Stimulated activated CD8-positive, alpha-beta memory T cell treated with anti-CD3 and anti-CD28 coated beads, Interleukin-7, amount 100 ng/mL, for 4 hours (primary cell): ENCODE results near the gene CPNE4.

Source experiments
- DNase-seq, 2 donors: peaks; one replicate each; pipeline ENCODE4 v3.0.0-alpha.2; 2020; ENCODE audit warnings: low read depth in 2 of 2

The CPNE4 gene

DNA sequence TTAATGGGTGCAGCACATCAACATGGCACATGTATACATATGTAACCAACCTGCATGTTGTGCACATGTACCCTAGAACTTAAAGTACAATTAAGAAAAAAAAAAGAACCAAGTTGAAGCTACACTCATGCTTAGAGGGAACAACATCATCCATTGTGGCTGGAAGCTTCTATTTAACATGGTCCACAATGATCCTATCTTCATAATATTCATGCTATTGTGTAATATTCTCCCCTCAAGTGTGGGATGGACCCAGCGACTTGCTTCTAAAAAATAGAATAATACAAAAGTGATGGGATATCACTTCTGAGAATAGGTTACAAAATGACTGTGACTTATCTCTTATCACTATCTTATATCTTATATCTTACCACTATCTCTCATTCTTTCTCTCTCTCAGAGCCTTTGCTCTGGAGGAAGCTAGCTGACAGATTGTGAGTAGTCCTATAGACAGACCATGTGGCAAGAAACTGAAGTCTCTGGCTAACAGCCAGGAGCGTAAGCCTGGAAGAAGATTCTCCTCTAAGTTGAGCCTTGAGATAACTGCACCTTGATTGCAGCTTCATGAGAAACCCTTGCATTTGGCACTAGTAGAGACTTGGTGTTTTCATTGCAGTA, 333.6 kb downstream of the CPNE4 start:
- DNase-seq = no peak

DNA sequence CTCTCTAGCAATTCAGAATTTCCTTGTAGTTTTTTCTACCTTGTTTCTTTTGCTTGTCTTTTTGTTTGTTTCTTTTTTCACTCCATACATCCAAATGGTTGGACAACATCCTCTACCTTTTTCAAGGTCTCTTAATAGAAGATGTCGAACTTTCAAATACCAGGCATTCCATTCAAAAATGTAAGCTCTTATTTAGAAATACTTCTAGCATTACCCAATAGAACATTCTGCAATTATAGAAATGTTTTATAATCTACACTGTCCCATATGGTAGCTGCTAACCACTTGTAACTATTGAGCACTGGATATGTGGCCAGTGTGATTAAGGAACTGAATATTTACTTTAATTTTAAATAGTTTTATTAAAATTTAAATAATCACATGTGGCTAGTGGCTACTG, 335.8 kb downstream of the CPNE4 start:
- DNase-seq = no peak

DNA sequence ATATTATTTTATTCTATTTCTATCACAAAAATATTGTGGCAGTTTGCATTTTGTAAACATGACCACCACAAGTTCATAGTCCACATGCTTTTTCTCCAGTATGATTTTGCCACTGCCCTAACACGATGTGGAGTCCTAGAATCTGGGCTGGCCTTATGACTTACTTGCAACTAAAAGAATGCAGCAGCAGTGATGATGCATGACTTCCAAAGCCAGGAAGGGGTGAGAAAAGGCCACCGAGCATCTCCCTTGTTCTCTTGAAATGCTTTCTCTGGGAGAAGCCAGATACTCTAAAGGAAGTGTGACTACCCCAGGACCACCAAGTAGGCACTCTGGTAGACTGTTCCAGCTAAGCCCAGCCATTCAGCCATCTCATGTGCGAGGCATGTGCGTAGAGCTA, 340.4 kb downstream of the CPNE4 start:
- DNase-seq = no peak

DNA sequence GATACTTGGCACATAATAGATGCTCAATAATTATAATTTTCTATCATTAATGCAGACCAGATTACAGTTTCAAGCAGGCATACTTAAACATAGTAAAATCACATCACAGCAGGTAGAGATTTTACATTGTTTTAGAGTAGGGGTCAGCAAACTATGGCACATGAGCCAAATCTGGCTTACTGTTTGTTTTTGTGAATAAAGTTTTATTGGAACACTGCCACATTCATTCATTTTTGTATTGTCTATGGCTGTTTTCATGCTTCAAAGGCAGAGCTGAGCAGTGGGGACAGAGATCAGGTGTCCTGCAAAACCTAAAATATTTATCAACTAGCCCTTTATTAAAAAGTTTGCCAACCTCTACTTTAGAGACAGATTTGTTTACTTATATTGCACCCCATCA, 342.5 kb downstream of the CPNE4 start:
- DNase-seq = no peak

DNA sequence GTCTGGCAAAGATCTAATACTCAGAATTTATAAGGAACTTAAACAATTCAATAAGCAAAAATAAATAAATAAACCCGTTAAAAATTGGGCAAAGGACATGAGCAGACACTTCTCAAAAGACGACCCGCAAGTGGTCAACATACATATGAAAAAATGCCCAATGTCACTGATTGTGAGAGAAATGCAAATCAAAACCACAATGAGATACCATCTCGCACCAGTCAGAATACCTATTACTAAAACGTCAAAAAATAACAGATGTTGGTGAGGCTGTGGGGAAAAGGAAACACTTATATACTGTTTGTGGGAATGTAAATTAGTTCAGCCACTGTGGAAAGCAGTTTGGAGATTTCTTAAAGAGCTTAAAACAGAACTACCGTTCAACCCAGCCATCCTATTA, 344.0 kb downstream of the CPNE4 start:
- DNase-seq = no peak

DNA sequence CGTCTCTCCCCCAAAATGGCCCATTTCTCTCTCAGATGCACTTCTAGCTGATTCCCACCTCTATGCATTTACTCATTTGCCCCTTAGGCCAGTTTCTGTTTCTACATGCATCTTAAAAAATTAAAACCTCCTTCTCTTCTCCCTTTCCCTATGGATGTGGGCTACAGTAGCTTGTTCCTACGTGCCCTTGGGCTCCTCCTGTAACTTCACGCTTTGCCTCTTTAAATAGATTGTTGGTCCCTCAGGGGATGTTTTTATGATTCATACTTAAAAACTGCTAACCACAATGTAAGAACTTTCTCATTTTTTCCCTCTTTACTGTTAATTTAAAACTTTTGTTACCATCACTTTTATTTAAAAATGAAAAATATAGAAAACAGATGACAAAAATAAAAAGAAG, 346.4 kb downstream of the CPNE4 start:
- DNase-seq = no peak

DNA sequence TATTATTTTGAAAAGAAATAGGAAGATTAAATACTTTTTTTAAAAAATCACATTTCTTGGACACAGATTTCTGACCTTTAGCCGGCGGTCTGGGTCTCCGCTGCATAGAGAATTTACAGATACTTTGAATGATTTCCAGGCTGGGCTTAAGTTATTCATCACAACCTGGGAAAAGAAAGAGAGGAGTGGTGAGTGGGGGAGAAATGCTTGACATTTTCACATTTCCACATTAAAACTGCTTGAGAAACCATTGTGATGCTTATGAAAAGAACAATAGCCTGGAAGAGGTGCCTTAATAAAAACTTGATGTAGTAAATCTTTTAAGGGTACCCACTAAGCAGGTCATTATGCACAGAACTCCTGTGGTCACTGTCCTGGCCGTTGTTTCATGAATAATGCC, 365.2 kb downstream of the CPNE4 start:
- DNase-seq = no peak

DNA sequence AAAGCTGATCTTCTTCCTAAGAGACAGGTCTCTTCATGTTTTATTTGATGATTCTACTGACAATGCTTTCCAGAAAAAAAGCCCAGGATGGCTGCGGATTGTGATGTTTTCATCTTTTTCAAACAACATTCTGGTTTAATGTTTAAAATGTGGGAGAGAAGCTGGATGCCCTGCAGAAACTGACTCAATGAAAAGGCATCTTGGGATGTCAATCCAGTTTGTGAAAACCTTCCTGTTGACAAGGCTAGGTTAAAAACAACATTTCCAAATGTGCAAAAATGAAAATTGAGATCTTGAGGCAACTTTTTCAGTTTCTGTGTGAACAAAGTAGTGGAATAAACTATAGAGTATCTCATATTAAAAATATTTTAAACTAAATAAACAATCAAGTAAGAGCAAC, 376.0 kb downstream of the CPNE4 start:
- no peak for DNase-seq

DNA sequence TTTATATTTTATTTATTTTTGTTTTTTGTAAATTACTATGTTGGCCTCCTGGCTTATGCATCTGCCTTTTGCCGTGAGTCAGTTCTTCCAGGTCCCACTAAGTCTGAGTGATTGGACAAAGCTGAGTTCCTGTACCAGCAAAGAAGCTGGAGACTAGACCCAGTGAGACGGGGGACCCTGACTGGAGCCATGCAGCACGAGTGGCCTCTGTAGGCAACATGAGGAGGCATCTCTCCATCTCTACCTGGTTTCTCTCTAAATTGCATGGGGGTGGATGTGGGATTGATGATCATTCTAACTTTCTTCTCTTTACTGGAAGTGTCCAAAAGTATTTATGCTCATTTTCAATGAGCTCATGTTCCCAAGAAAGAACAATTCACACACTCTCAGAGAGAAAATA, 376.7 kb downstream of the CPNE4 start:
- DNase-seq = no peak

DNA sequence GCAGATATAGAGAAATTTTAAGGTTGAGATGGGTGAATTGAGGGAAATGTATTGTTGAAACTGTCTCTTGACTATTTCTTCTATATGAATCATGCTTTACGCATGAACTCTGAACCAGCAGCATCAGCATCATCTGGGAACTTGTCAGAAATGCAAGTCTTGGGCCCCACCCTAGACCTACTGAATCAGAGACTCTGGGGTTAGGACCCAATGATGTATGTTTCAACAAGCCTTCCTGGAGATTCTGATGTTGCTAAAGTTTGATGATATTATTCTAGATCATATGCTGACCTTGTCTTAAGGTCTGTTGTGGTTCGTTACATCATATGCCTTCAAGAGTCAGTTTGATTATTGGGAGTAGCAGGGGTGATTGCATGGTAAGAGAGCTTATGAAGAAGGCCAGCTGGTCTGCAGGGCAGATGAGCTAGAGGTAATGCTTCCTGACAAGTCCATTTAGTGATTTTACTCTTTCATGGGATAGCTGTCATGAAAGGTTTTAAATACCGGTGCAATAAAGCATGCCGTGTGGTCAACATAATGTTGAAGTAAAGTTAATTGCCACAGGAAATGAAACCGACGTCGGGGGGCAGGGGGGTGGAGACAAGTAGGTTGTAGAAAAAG, 379.6 kb downstream of the CPNE4 start:
- no peak for DNase-seq

DNA sequence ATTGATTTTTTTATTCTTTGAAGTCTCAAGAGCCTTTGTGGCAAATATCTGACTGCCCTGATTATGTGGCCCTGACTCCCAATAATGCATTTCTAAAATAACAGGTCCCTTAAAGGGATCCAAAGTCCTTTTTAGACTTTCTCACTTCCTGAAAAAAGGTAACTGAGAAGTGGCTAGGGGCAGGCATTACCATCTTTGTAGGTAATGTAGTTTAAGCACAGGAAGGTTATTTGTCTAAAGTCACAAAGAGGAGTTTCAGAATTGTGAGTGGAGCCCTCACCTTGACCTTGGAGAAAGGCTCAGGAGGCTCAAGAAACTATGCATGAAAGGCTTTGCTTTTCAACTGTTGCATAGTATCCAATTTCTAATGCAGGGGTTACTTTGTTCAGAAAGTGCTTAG, 389.2 kb downstream of the CPNE4 start:
- no peak for DNase-seq

DNA sequence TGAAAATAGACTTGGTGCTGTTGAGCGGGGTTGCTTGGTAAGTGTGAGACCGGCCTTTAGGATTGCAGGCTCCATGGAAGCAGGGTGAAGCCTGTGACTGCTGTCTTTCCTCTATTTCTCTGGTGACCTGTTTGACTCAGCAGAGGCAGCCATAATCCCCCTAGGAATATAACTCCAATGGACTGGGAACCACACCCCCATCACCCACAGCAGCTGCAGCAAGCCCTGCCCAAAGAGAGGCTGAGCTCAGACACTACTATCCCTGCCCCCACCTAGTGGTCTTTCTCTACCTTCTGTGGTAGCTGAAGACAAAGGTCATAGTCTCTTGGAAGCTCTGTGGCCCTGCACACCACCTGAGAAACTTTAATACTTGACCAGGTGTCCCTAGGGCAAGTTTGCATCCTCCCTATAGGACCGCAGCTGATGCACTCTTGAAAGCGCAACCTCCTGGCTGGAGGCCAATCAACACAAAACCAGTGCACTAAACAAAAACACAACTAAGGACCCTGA, 398.5 kb downstream of the CPNE4 start:
- no peak for DNase-seq

DNA sequence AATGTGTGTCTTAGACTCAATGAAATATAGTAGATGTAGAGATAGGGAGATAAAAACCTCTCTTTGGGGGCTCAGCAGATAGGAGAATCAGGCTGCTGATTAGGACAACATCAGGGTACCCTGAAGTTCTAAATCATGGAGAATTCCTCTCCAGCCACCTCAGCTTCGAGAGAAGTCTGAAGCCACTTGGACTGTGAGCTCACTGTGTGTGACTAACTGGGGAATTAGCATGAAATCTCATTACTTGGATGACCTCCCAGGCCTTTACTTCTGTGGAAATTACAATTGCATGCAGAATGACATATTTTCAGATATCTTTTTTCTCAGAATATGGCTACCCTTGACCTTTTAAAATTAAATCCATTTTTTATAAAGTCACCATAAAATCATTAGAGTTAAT, 404.0 kb downstream of the CPNE4 start:
- no peak for DNase-seq

DNA sequence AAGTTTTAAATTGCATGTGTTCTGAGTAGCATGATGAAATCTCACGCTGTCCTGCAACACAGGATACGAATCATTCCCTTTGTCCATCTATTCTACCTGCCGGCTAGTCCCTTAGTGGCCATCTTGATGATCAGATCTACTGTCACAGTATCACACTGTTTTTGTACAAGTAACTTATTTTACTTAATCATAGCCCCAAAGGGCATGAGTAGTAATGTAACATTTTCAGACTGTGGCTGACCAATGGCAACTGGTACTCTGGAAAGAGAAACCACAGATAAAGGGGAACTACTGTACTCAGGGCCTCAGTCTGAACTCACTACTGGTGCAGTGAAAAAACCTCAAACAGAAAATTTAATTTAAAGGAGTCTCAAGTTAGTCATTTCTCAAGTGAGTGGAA, 404.7 kb downstream of the CPNE4 start:
- DNase-seq = no peak

DNA sequence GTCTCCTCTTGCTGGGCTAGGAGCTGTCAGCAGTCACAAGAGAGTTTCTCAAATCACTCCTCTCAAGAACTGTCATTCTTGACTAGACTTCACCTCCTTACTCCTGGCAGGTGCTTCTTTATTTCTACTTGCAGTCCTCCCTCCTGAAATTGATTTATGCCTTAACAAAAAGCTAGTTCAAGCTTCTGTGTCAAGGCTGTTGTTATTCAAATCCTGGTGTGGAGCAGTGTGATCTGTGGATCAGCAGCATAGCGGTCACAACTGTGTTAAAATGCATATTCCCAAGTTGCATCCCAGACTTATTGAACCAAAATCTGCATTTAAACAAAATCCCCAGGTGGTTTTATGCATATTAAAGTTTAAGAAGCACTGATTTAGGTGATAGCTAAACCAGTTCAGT, 411.4 kb downstream of the CPNE4 start:
- no peak for DNase-seq

DNA sequence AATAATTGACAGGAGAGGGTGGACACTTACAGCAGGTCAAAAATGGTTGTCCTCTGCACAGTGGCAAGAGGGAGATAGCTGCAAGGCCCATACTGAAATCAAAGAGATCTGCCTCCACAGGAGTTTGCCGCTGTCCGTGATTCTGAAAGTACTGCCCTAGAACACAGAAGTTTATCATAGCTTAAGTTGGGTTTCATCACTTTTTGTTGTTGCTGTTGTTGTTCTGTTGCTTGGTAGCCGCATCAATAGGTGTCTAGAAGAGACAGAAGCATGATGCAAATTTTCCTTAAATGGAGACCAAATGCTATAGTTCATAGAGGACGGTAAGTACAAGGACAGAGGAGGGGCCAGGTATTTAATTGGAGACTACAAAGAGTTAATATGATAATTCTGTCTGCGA, 412.1 kb downstream of the CPNE4 start:
- no peak for DNase-seq

DNA sequence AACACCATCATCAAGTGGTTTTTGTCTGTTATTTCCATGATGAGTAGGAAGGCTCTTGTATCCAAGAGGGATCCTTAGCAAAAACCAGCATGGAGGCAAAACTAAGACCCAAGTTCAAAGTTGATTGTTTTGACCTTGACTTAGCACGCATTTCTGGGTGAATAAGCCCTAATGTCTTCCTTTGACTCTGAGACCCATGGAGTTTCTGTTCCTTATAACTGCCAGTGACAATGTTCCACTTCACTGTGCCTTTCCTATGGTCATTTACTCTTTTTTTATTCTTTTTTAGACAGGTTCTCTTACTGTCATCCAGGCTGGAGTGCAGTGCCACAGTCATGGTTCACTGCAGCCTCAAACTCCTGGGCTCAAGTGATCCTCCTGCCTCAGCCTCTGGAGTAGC, 413.8 kb downstream of the CPNE4 start:
- no peak for DNase-seq

DNA sequence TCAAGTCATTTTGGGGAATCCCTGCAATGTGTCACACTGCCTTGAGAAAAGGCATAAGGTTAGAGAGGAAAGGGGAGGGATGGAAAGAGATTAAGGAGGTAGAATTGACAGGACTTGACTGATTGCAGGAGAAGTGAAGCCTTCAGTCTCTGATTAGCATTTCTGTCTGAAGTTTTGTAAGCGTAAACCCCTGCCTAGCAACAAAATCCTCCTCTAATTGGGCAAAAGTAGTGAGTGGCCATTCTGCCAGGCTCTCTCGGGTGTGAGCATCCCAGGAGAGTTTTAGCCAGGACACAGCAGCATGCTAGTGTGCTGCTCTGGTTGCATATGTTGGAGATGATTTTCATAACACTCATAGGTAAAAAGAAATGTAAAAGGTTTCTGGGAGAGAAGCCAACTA, 415.0 kb downstream of the CPNE4 start:
- DNase-seq = no peak

DNA sequence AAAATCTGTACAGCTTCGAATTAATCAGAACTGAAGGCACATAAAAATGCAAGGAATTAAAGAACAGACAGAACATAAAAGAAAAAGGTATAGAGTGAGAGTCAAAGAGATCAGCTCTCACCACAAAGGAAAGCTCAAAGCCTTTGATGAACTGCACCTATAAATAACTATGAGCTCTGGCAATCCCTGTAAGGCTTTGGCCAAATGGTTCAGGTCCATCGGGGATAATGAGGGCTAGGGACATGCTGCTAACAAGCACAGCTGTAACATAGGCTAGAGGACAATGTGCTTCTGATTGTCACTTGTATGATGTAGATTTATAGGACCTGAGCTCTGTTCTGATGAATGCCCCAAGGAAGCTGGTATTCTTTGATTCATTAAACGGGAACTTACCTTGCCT, 418.1 kb downstream of the CPNE4 start:
- DNase-seq = no peak

DNA sequence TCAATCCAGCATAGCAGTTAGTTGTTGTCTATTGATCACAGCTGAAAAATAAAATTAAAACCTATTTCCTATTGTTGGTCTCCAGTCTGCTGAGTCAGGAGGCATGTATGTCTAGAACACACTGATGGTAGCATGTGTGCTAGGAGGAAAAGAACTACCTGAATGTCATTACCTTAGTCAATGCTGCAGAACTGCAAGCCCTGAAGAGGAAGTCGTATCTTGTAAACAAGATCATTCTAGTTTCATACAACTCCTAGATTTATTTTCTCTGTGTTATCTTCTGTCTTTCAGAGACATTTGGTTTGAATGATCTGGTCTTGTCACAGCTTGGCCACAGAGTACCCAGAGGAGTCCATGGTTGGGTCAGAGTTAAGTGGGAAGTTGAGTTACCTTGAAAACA, 422.1 kb downstream of the CPNE4 start:
- DNase-seq = no peak

DNA sequence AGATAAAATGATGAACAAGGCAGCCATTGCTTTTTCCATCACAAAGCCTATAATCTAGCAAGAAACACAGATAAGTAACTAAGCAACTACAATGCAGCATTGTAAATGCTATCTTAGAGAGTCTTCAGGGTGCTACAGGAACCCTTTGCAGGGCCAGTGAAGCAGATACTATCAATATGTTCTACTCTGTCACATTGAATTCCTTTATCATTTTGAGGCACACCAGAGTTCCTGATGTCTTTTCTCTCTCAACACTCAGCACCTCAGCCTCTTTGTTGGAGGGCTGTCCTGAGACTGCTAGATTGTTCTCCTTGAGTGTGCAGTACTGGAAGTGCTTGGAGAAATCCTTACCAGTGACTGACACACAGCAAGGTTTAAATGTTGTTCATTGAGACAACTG, 424.6 kb downstream of the CPNE4 start:
- no peak for DNase-seq

DNA sequence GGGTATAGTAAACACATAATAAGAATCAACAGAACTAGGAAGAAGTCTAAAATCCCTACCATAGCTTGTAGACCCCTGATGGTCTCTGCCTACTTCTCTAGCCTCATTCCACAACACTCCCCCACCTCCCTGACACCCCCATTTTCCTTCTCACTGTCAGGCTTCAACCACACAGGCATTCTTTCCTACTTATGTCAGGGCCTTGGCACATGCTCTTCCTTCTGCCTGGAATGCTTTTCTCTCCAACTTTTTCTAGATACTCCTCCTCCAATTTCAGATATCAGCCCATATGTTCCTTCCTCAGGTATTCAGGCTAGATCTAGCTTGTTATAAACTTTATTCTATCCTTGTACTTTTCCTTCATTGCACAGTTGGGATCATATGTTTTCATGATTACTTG, 426.1 kb downstream of the CPNE4 start:
- DNase-seq = no peak

DNA sequence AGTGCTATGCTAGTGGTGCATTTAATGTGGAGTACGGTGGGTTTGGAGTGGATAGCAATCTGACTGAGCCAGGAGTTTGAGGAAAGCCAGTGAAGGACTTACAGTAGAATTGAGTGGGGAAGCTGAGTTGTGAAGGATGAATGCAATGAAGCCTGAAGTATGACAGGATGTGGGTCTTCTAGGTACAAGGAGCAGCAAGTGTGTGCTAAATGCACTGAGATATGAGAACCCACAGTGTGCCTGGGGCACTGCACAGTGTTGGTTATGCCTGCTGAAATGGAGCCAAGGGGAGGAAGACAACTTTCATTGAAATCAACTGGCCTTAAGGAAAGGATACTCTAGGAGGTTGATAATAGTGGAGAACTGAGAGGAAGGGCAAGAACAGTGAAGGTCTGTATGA, 426.5 kb downstream of the CPNE4 start:
- no peak for DNase-seq

DNA sequence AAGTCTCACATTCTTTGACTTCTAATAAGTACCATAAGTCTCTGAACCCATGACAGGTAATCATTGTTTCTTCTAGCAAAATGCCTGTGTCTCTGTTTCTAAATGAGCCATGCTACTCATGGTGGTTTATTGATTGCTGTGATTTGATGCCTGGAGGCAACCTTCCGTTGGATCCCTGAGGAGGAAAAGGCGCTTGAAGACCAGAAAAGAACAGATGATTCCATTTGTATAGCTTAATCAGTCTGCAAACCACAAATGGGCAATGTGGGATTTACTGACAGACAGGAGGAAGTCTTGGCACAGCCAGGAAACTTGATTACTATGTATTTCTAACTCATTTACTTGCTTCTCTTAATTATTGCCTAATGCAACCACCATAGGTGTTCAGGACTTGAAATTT, 428.9 kb downstream of the CPNE4 start:
- no peak for DNase-seq
